Smooth muscle cell (in vitro differentiated cells): ENCODE results near the gene ABCA4. TPM values are rescaled to one million over a fixed set of nuclear protein-coding genes. Genes with fewer than 3 reads are reported as not detected.
A peak's percentile ranks its signal among the peaks of the same experiment; 100 is the strongest.
"Not testable (repeated sequence)": the region's sequence is repeated elsewhere in the genome, so short reads cannot be mapped to it uniquely, and the experiment has no call there.

Experiments
- DNase-seq: peaks from one replicate; lab custom pipeline; 2025; ENCODE audit not compliant: unreplicated experiment; lab: John Stamatoyannopoulos, UW
- H2AFZ ChIP-seq: fragments of 200-600 bp; sonication (generic); 2 replicates; pipeline ENCODE4 v1.6.0; 2016; ENCODE audit warnings: antibody characterized with exemption, low read depth, mild to moderate bottlenecking
- H3F3A ChIP-seq: fragments of 200-600 bp; sonication (generic); 2 replicates; pipeline ENCODE4 v1.6.0; 2017; ENCODE audit warnings: antibody characterized with exemption, low read depth
- H3K27ac ChIP-seq: fragments of 200-600 bp; sonication (generic); 2 replicates; pipeline ENCODE4 v1.5.1; 2016; ENCODE audit warnings: low read depth, mild to moderate bottlenecking
- H3K27me3 ChIP-seq: fragments of 200-600 bp; sonication (generic); 2 replicates; pipeline ENCODE4 v1.6.1; 2016; ENCODE audit warnings: low read depth, mild to moderate bottlenecking
- H3K36me3 ChIP-seq: fragments of 200-600 bp; sonication (generic); 2 replicates; pipeline ENCODE4 v1.5.1; 2016; ENCODE audit warnings: low read depth
- H3K4me1 ChIP-seq: fragments of 200-600 bp; sonication (generic); 2 replicates; pipeline ENCODE4 v1.5.1; 2016; ENCODE audit warnings: low read depth
- H3K4me2 ChIP-seq: fragments of 200-600 bp; sonication (generic); 2 replicates; pipeline ENCODE4 v1.6.0; 2016; ENCODE audit warnings: mild to moderate bottlenecking
- H3K4me3 ChIP-seq: fragments of 200-600 bp; sonication (generic); 2 replicates; pipeline ENCODE4 v1.5.1; 2016; ENCODE audit warnings: mild to moderate bottlenecking
- H3K79me2 ChIP-seq: fragments of 200-600 bp; sonication (generic); 2 replicates; pipeline ENCODE4 v1.6.0; 2016; ENCODE audit warnings: low read depth, mild to moderate bottlenecking
- H3K9ac ChIP-seq: fragments of 200-600 bp; sonication (generic); 2 replicates; pipeline ENCODE4 v1.6.0; 2016; ENCODE audit warnings: low read depth
- H3K9me3 ChIP-seq: fragments of 200-600 bp; sonication (generic); replicated peaks from 2 replicates; pipeline ENCODE4 v1.5.1; 2016; ENCODE audit warnings: low read depth
- H4K20me1 ChIP-seq: fragments of 200-600 bp; sonication (generic); 2 replicates; pipeline ENCODE4 v1.6.0; 2016; ENCODE audit warnings: low read depth
- CTCF ChIP-seq: fragments of 200-600 bp; sonication (generic); IDR thresholded peaks from 2 replicates; pipeline ENCODE4 v1.5.1; 2017; ENCODE audit warnings: borderline replicate concordance, mild to moderate bottlenecking, antibody characterized with exemption; ENCODE audit not compliant: insufficient read depth, poor library complexity, severe bottlenecking
- whole genome bisulfite sequencing: methylation state at CpG from one replicate; pipeline ENCODE4 v1.1.7; 2016; ENCODE audit warnings: low lambda C conversion rate; 5-methylcytosine and 5-hydroxymethylcytosine counted together
- polyA plus RNA-seq: library from polyadenylated mRNA; unstranded; fragments of >200 nt; fragmentation: Nextera tagmentation; extraction: Ambion mirVana; gene quantifications from 2 replicates; pipeline ENCODE4 v1.2.1, GENCODE V29; 2016
- total RNA-seq: library from RNA; depleted of rRNA; stranded (reverse); fragments of >200 nt; gene quantifications from 2 replicates; pipeline ENCODE4 v1.2.3, GENCODE V29; 2014

ABCA4 gene
- total RNA-seq (0.99 and 1.5 TPM in 2 replicates), polyA plus RNA-seq (0.46 and 1.6 TPM in 2 replicates)

DNA sequence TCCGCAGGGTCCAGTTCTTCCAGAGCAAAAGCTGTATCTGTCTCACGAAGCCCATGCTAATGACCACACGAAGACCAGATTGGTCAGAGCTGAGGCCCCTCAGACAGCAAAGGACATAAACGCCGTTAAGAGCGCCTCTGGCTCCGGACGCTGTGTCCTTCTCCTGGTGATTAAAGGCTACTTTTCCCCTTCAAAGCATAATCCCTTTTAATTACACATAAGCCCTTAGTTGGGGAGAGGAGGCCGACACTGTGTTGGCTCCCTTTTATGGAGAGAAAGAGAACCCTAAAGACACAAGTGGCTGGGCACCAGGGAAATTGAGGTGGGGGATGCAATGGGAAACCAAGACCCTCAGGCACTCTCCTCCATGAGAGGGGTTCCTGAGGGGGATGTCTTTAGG lies at the start of gene ABCA4:
ABCA4 (minus strand) TSS at position 158 of the 400 bp plus-strand sequence; CDS start at position 55, 103 bp downstream.
- no peak for DNase-seq
- H3K9me3 ChIP-seq: no peaks in the 10 kb centered on the region
- H3K4me3 ChIP-seq: no peak within 1 kb of the TSS
- peaks cover 45% of the 10 kb centered on the region for H3K4me1 ChIP-seq
- no peak within 1 kb of the TSS for H3K9ac ChIP-seq
- no peak within 1 kb of the TSS for H2AFZ ChIP-seq
- no peak for TF ChIP-seq CTCF
- peaks cover 25% of the 10 kb centered on the region for H3F3A ChIP-seq
- H3K79me2 ChIP-seq: no peaks in the 10 kb centered on the region
- WGBS: 19% methylated on average over 9 of the region's 9 CpGs
- no peaks in the 10 kb centered on the region for H4K20me1 ChIP-seq
- peak within 1 kb of the TSS; percentile 74 for H3K4me2 ChIP-seq
- no peaks in the 10 kb centered on the region for H3K27me3 ChIP-seq
- H3K27ac ChIP-seq: peak within 1 kb of the TSS; percentile 55
- no peaks in the 10 kb centered on the region for H3K36me3 ChIP-seq

- H3K36me3 ChIP-seq: peaks cover 1% of the 10 kb centered on the region
- H3K27me3 ChIP-seq: no peaks in the 10 kb centered on the region
- H3K79me2 ChIP-seq: no peaks in the 10 kb centered on the region
- H3F3A ChIP-seq: no peaks in the 10 kb centered on the region
- H3K9me3 ChIP-seq: no peaks in the 10 kb centered on the region
- H3K9ac ChIP-seq: no peak overlapping the region
- no peak overlapping the region for H3K4me3 ChIP-seq
- DNase-seq: no peak
- H3K27ac ChIP-seq: no peak overlapping the region
- no peak for TF ChIP-seq CTCF
- 95% methylated on average over 3 of the region's 3 CpGs for WGBS
- no peak overlapping the region for H3K4me2 ChIP-seq
- no peaks in the 10 kb centered on the region for H3K4me1 ChIP-seq
- no peaks in the 10 kb centered on the region for H4K20me1 ChIP-seq
- H2AFZ ChIP-seq: no peak overlapping the region
Observed at GRCh38 chr1:94169126-94169525, 48.2 kb upstream of the ABCA4 start.

- no peaks in the 10 kb centered on the region for H3K79me2 ChIP-seq
- H3K36me3 ChIP-seq: no peaks in the 10 kb centered on the region
- no peak overlapping the region for H3K4me3 ChIP-seq
- no peaks in the 10 kb centered on the region for H3K27me3 ChIP-seq
- H4K20me1 ChIP-seq: no peaks in the 10 kb centered on the region
- no peaks in the 10 kb centered on the region for H3F3A ChIP-seq
- H3K27ac ChIP-seq: no peak overlapping the region
- H3K9ac ChIP-seq: no peak overlapping the region
- 81% methylated on average over 5 of the region's 5 CpGs for WGBS
- H3K4me1 ChIP-seq: peaks cover 5% of the 10 kb centered on the region
- no peak overlapping the region for H3K4me2 ChIP-seq
- no peaks in the 10 kb centered on the region for H3K9me3 ChIP-seq
- DNase-seq: no peak
- no peak for TF ChIP-seq CTCF
- no peak overlapping the region for H2AFZ ChIP-seq
Observed at GRCh38 chr1:94165843-94166242, 44.9 kb upstream of the ABCA4 start.

GRCh38 chr1:94164885-94165284 lies 43.9 kb upstream of the ABCA4 start:
- DNase-seq, H2AFZ ChIP-seq, H3K79me2 ChIP-seq, H3K27ac ChIP-seq, H3K4me3 ChIP-seq, H3K27me3 ChIP-seq, H4K20me1 ChIP-seq, H3K4me1 ChIP-seq, H3K36me3 ChIP-seq, H3K9ac ChIP-seq, H3F3A ChIP-seq, H3K9me3 ChIP-seq, H3K4me2 ChIP-seq: not testable (repeated sequence)
- 94% methylated on average over 2 of the region's 2 CpGs for WGBS

DNA sequence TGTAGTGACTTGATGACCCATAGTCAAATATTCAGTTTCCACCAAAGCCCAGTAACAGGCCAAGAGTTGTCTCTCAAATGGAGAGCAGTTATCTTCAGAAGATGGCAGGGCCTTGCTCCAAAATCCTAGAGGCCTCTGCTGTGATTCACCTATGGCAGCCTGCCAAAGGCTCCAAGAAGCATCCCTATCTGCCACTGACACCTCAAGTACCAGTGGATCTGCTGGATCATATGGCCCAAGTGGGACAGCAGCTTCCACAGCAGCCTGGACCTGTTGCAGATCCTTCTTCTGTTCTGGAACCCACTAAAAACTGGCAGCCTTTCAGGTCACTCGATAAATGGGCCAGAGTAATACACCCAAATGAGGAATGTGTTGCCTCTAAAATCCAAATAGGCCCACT lies 43.2 kb upstream of the ABCA4 start:
- not testable (repeated sequence) for H3K27ac ChIP-seq, H3F3A ChIP-seq, H3K4me1 ChIP-seq, H3K27me3 ChIP-seq, H3K36me3 ChIP-seq, H2AFZ ChIP-seq, H3K9ac ChIP-seq, H3K9me3 ChIP-seq, H3K4me2 ChIP-seq, H3K4me3 ChIP-seq, DNase-seq, H4K20me1 ChIP-seq, H3K79me2 ChIP-seq
- WGBS: 97% methylated on average over 1 of the region's 1 CpG

DNA sequence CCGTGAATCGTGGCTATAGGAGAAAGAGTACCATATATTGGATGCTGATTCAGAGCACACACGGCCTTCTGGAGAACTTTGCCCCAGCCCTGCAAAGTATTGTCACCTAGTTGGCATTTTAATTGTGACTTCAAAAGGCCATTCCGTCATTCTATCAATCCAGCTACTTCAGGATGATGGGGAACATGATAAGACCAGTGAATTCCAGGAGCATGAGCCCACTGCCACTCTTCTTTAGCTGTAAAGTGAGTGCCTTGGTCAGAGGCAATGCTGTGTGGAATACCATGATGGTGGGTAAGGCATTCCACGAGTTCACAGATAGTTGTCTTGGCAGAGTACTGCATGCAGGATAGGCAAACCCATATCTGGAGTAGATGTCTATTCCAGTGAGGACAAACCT lies 42.3 kb upstream of the ABCA4 start:
- 74% methylated on average over 5 of the region's 5 CpGs for WGBS
- H3K36me3 ChIP-seq, H4K20me1 ChIP-seq, H3K4me3 ChIP-seq, H3K9ac ChIP-seq, H2AFZ ChIP-seq, H3K9me3 ChIP-seq, H3K4me1 ChIP-seq, H3K79me2 ChIP-seq, H3K27ac ChIP-seq, H3K4me2 ChIP-seq, DNase-seq, H3F3A ChIP-seq, H3K27me3 ChIP-seq: not testable (repeated sequence)
